ENCODE data around the gene PLEKHG4B. TPM values are rescaled to one million over a fixed set of nuclear protein-coding genes. Genes with fewer than 3 reads are reported as not detected.

The PLEKHG4B gene
- total RNA-seq, 1 experiment from 2014 or later: 0.28 TPM

- intact Hi-C loops (cut with micrococcal nuclease; ENCODE audit: unreplicated experiment): no loop called here
- TF ChIP-seq EZH2 (IDR thresholded peaks at IDR 0.05; ENCODE audit: borderline replicate concordance, low read depth, low read length, poor library complexity, severe bottlenecking) (no peak), CTCF (conservative IDR thresholded peaks at IDR 0.05; ENCODE audit: low read depth, low read length) (no peak)
- no TSS peak for BruUV-seq (replicated peaks)
- ChIA-PET POLR2A (ENCODE audit: low non-redundant PET) (no interaction called here), CTCF (no interaction called here)
- H3K9me3 ChIP-seq (ENCODE audit: low read depth, low read length, poor library complexity, severe bottlenecking): no peaks in the 10 kb centered on the region
- no peak for DNase-seq (ENCODE audit: low spot score)
- H3K27me3 ChIP-seq (replicated peaks; ENCODE audit: insufficient read depth, low read depth, low read length, poor library complexity): no peaks in the 10 kb centered on the region
- no peak overlapping the region for H3K27ac ChIP-seq (ENCODE audit: low read depth, low read length, poor library complexity, severe bottlenecking)
- H3K4me3 ChIP-seq (ENCODE audit: low read depth, low read length, poor library complexity, severe bottlenecking): no peak overlapping the region
- H3K36me3 ChIP-seq (ENCODE audit: insufficient read depth, low read length, poor library complexity, severe bottlenecking): no peaks in the 10 kb centered on the region
- no peaks in the 10 kb centered on the region for H3K4me1 ChIP-seq (ENCODE audit: insufficient read depth, low read length, poor library complexity, severe bottlenecking)
Measured at GRCh38 chr5:172421-172820, 80.5 kb downstream of the PLEKHG4B start.

DNA sequence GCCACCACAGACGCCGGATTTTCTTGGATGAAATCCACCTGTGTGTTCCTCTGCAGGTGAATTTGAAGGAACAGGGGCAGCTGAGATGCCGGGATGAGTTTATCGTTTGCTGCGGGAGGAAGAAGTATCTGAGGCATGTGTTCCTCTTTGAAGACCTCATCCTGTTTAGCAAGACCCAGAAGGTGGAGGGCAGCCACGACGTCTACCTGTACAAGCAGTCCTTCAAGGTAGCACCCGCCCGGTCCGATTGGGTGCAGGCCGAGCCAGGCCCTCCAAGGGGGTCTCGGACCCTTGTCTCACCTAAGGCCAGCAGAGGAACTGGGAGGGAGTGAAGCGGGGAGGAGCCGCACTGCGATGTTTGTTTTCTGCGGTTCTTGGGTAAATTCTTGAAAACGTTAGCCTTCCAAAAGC, 80.9 kb downstream of the PLEKHG4B start:
- no TSS peak for BruUV-seq (replicated peaks)
- no peak overlapping the region for H3K27ac ChIP-seq (ENCODE audit: low read depth, low read length, poor library complexity, severe bottlenecking)
- CTCF ChIA-PET: no interaction called here
- no peak for TF ChIP-seq EZH2 (IDR thresholded peaks at IDR 0.05; ENCODE audit: borderline replicate concordance, low read depth, low read length, poor library complexity, severe bottlenecking)
- no peak for TF ChIP-seq CTCF (conservative IDR thresholded peaks at IDR 0.05; ENCODE audit: low read depth, low read length)
- POLR2A ChIA-PET (ENCODE audit: low non-redundant PET): no interaction called here
- H3K9me3 ChIP-seq (ENCODE audit: low read depth, low read length, poor library complexity, severe bottlenecking): no peaks in the 10 kb centered on the region
- intact Hi-C loops (cut with micrococcal nuclease; ENCODE audit: unreplicated experiment): no loop called here
- H3K36me3 ChIP-seq (ENCODE audit: insufficient read depth, low read length, poor library complexity, severe bottlenecking): no peaks in the 10 kb centered on the region
- no peak for DNase-seq (ENCODE audit: low spot score)
- peaks cover 2% of the 10 kb centered on the region for H3K27me3 ChIP-seq (replicated peaks; ENCODE audit: insufficient read depth, low read depth, low read length, poor library complexity)
- no peak overlapping the region for H3K4me3 ChIP-seq (ENCODE audit: low read depth, low read length, poor library complexity, severe bottlenecking)
- H3K4me1 ChIP-seq (ENCODE audit: insufficient read depth, low read length, poor library complexity, severe bottlenecking): no peaks in the 10 kb centered on the region

GRCh38 chr5:173392-174290, 81.7 kb downstream of the PLEKHG4B start:
- POLR2A ChIA-PET (ENCODE audit: low non-redundant PET): no interaction called here
- no peaks in the 10 kb centered on the region for H3K36me3 ChIP-seq (ENCODE audit: insufficient read depth, low read length, poor library complexity, severe bottlenecking)
- H3K9me3 ChIP-seq (ENCODE audit: low read depth, low read length, poor library complexity, severe bottlenecking): no peaks in the 10 kb centered on the region
- BruUV-seq (replicated peaks): no TSS peak
- no peaks in the 10 kb centered on the region for H3K4me1 ChIP-seq (ENCODE audit: insufficient read depth, low read length, poor library complexity, severe bottlenecking)
- DNase-seq (ENCODE audit: low spot score): no peak
- intact Hi-C loops (cut with micrococcal nuclease; ENCODE audit: unreplicated experiment): no loop called here
- no peak for TF ChIP-seq CTCF (conservative IDR thresholded peaks at IDR 0.05; ENCODE audit: low read depth, low read length)
- no peak for TF ChIP-seq EZH2 (IDR thresholded peaks at IDR 0.05; ENCODE audit: borderline replicate concordance, low read depth, low read length, poor library complexity, severe bottlenecking)
- no peak overlapping the region for H3K4me3 ChIP-seq (ENCODE audit: low read depth, low read length, poor library complexity, severe bottlenecking)
- peaks cover 10% of the 10 kb centered on the region for H3K27me3 ChIP-seq (replicated peaks; ENCODE audit: insufficient read depth, low read depth, low read length, poor library complexity)
- H3K27ac ChIP-seq (ENCODE audit: low read depth, low read length, poor library complexity, severe bottlenecking): no peak overlapping the region
- CTCF ChIA-PET: no interaction called here

All from A673 (cell line).